WTC11 (cell line): ENCODE results near the gene SENP5. TPM values are rescaled to one million over a fixed set of nuclear protein-coding genes. Genes with fewer than 3 reads are reported as not detected.
"Not testable (repeated sequence)": the region's sequence is repeated elsewhere in the genome, so short reads cannot be mapped to it uniquely, and the experiment has no call there.

Experiments
- ATAC-seq: fragments of 200-7000 bp; cut with Tn5 transposase; 2 replicates; pipeline ENCODE4 v1.10.0; 2021; ENCODE audit warnings: mild to moderate bottlenecking, moderate library complexity
- CTCF ChIA-PET: fragments of 300-600 bp; sonication (Branson Sonifier 250); formaldehyde crosslinking; loops from one replicate; lab custom pipeline; 2021; ENCODE audit warnings: antibody characterized with exemption; lab: Charles Lee
- POLR2A ChIA-PET: fragments of 350-600 bp; sonication (Branson Sonifier 250); formaldehyde crosslinking; loops from one replicate; lab custom pipeline; 2021; ENCODE audit warnings: antibody characterized with exemption; lab: Charles Lee
- DNase-seq: peaks from one replicate; pipeline ENCODE4 v3.0.0; 2021; ENCODE audit warnings: low spot score
- H3K27ac Mint-ChIP-seq: 2 replicates; pipeline ENCODE4 v1.8.0; 2021; ENCODE audit warnings: mixed read lengths
- H3K27me3 Mint-ChIP-seq: 2 replicates; pipeline ENCODE4 v1.8.0; 2021; ENCODE audit warnings: low read depth, mild to moderate bottlenecking, moderate library complexity, mixed read lengths
- H3K36me3 Mint-ChIP-seq: 2 replicates; pipeline ENCODE4 v1.8.0; 2021; ENCODE audit warnings: mixed read lengths
- H3K4me1 Mint-ChIP-seq: 2 replicates; pipeline ENCODE4 v1.8.0; 2022; ENCODE audit warnings: mixed read lengths
- H3K4me3 Mint-ChIP-seq: 2 replicates; pipeline ENCODE4 v1.8.0; 2021; ENCODE audit warnings: mild to moderate bottlenecking, moderate library complexity, mixed read lengths
- H3K9me3 Mint-ChIP-seq: 2 replicates; pipeline ENCODE4 v1.8.0; 2021; ENCODE audit warnings: mixed read lengths
- ATF6 ChIP-seq: sonication (generic); formaldehyde crosslinking; IDR thresholded peaks from 2 replicates; pipeline ENCODE4 v1.8.1; 2023; ENCODE audit warnings: mild to moderate bottlenecking, missing genetic modification reagents
- E2F1 ChIP-seq: sonication (generic); formaldehyde crosslinking; IDR thresholded peaks from 2 replicates; pipeline ENCODE4 v1.8.0; 2022; ENCODE audit warnings: mild to moderate bottlenecking, missing genetic modification reagents
- ELF4 ChIP-seq: sonication (generic); formaldehyde crosslinking; IDR thresholded peaks from 2 replicates; pipeline ENCODE4 v1.8.1; 2022; ENCODE audit warnings: low read depth, mild to moderate bottlenecking, moderate library complexity, missing genetic modification reagents
- ERG ChIP-seq: fragments of 250-450 bp; sonication (Bioruptor Pico); IDR thresholded peaks from 2 replicates; pipeline ENCODE4 v1.8.0; 2021; ENCODE audit warnings: mild to moderate bottlenecking
- ESRRA ChIP-seq: sonication (generic); formaldehyde crosslinking; IDR thresholded peaks from 2 replicates; pipeline ENCODE4 v1.8.1; 2022; ENCODE audit warnings: mild to moderate bottlenecking, missing genetic modification reagents, borderline replicate concordance
- HMGA2 ChIP-seq: fragments of 250-450 bp; sonication (Bioruptor Pico); IDR thresholded peaks from 2 replicates; pipeline ENCODE4 v1.4.0; 2021; ENCODE audit warnings: mild to moderate bottlenecking, moderate library complexity
- IRF2 ChIP-seq: sonication (generic); formaldehyde crosslinking; IDR thresholded peaks from 2 replicates; pipeline ENCODE4 v1.8.0; 2022; ENCODE audit warnings: low read depth, missing genetic modification reagents, borderline replicate concordance
- JAZF1 ChIP-seq: fragments of 250-450 bp; sonication (Bioruptor Pico); IDR thresholded peaks from 2 replicates; pipeline ENCODE4 v1.9.0; 2021; ENCODE audit warnings: moderate library complexity, mild to moderate bottlenecking, inconsistent platforms
- NFATC4 ChIP-seq: fragments of 250-450 bp; sonication (Bioruptor Pico); IDR thresholded peaks from 2 replicates; pipeline ENCODE4 v1.9.0; 2021; ENCODE audit warnings: mild to moderate bottlenecking
- NFYB ChIP-seq: sonication (generic); formaldehyde crosslinking; conservative IDR thresholded peaks from 2 replicates; pipeline ENCODE4 v1.8.0; 2022; ENCODE audit warnings: low read depth, missing genetic modification reagents
- RORB ChIP-seq: fragments of 250-450 bp; sonication (Bioruptor Pico); IDR thresholded peaks from 2 replicates; pipeline ENCODE4 v1.9.0; 2021; ENCODE audit warnings: mild to moderate bottlenecking
- SMAD3 ChIP-seq: sonication (generic); formaldehyde crosslinking; IDR thresholded peaks from 2 replicates; pipeline ENCODE4 v1.8.0; 2022; ENCODE audit warnings: missing genetic modification reagents, mild to moderate bottlenecking, borderline replicate concordance
- SP1 ChIP-seq: sonication (generic); formaldehyde crosslinking; conservative IDR thresholded peaks from 2 replicates; pipeline ENCODE4 v1.8.1; 2022; ENCODE audit warnings: missing genetic modification reagents
- USF2 ChIP-seq: sonication (generic); formaldehyde crosslinking; IDR thresholded peaks from 2 replicates; pipeline ENCODE4 v1.8.1; 2023; ENCODE audit warnings: mild to moderate bottlenecking, missing genetic modification reagents, moderate library complexity
- ZNF219 ChIP-seq: sonication (generic); formaldehyde crosslinking; IDR thresholded peaks from 2 replicates; pipeline ENCODE4 v1.8.0; 2023; ENCODE audit warnings: missing genetic modification reagents, mild to moderate bottlenecking, borderline replicate concordance
- ZNF263 ChIP-seq: sonication (generic); formaldehyde crosslinking; IDR thresholded peaks from 2 replicates; pipeline ENCODE4 v1.8.1; 2022; ENCODE audit warnings: low read depth, mild to moderate bottlenecking, moderate library complexity, missing genetic modification reagents
- total RNA-seq: library from RNA; stranded (reverse); gene quantifications from 3 replicates; pipeline ENCODE4 v1.2.3, GENCODE V29; 2021

SENP5 gene
- total RNA-seq, 1 experiment from 2014 or later, result 30.8 TPM

- TF ChIP-seq ATF6 (CRISPR knock-in tag) (no peak), HMGA2 (CRISPR knock-in tag) (no peak), ERG (CRISPR knock-in tag) (no peak), SP1 (no peak), RORB (CRISPR knock-in tag) (no peak), NFYB (CRISPR knock-in tag) (no peak), ELF4 (CRISPR knock-in tag) (no peak), JAZF1 (CRISPR knock-in tag) (no peak), IRF2 (CRISPR knock-in tag) (no peak), ZNF263 (CRISPR knock-in tag) (no peak), NFATC4 (no peak), USF2 (no peak), SMAD3 (CRISPR knock-in tag) (no peak)
Observed at GRCh38 chr3:196821806-196822355, 45.8 kb upstream of the SENP5 start (continued).

- H3K4me1 Mint-ChIP-seq, POLR2A ChIA-PET, ATAC-seq, DNase-seq, H3K27me3 Mint-ChIP-seq, H3K9me3 Mint-ChIP-seq, CTCF ChIA-PET, H3K27ac Mint-ChIP-seq, H3K4me3 Mint-ChIP-seq: not testable (repeated sequence)
- H3K36me3 Mint-ChIP-seq, result peaks cover 35% of the 10 kb centered on the region
Observed at GRCh38 chr3:196829651-196830050, 38.1 kb upstream of the SENP5 start.

- DNase-seq, result no peak
- H3K27ac Mint-ChIP-seq, result no peak overlapping the region
- POLR2A ChIA-PET, result no interaction called here
- TF ChIP-seq ZNF219 (CRISPR knock-in tag) (no peak), E2F1 (no peak), ESRRA (no peak)
- TF ChIP-seq, all 79 proteins: peak for 0
- H3K36me3 Mint-ChIP-seq, result peaks cover 11% of the 10 kb centered on the region; the same call in 1 of the 2 replicates
- no peaks in the 10 kb centered on the region for H3K9me3 Mint-ChIP-seq
- no peak overlapping the region for H3K4me3 Mint-ChIP-seq
- CTCF ChIA-PET, result interaction anchor here (1.4 to 1.6 kb wide), 2 partner anchors 107 to 226 kb away, joined by 4 read pairs; partner anchors contain the start of gene NCBP2
- no peak for ATAC-seq
- H3K4me1 Mint-ChIP-seq, result no peaks in the 10 kb centered on the region
- no peaks in the 10 kb centered on the region for H3K27me3 Mint-ChIP-seq
Observed at GRCh38 chr3:196835086-196835485, 32.6 kb upstream of the SENP5 start.

- ATAC-seq, H3K9me3 Mint-ChIP-seq, H3K4me3 Mint-ChIP-seq, H3K36me3 Mint-ChIP-seq, H3K27ac Mint-ChIP-seq, DNase-seq, H3K4me1 Mint-ChIP-seq, H3K27me3 Mint-ChIP-seq, POLR2A ChIA-PET: not testable (repeated sequence)
- CTCF ChIA-PET, result interaction anchor here (0.6 kb wide), 1 partner anchor 80 kb away, joined by 3 read pairs; no protein-coding TSS in a partner anchor
Observed at GRCh38 chr3:196836626-196837025, 31.1 kb upstream of the SENP5 start.
